Esophagus squamous epithelium (tissue), 5 donors: ENCODE results near the gene NFATC4. TPM values are rescaled to one million over a fixed set of nuclear protein-coding genes. Genes with fewer than 3 reads are reported as not detected.
A peak's percentile ranks its signal among the peaks of the same experiment; 100 is the strongest.

Experiments used
- DNase-seq: peaks from one replicate; lab custom pipeline; 2025; lab: John Stamatoyannopoulos, UW
- H3K27ac ChIP-seq, 4 donors: fragments of 200-600 bp; sonication (generic); one replicate each; pipeline ENCODE4 v1.5.1; 2016 to 2019; ENCODE audit warnings: mild to moderate bottlenecking in 1 of 4
- H3K27me3 ChIP-seq, 4 donors: fragments of 200-600 bp; sonication (generic); 1 replicate in 3 of 4; 2 replicates in 1 of 4; pipeline versions ENCODE4 v1.5.1 to v1.6.0; 2017 to 2021; ENCODE audit warnings: antibody characterized with exemption in 1 of 4
- H3K36me3 ChIP-seq, 3 donors: fragments of 200-600 bp; sonication (generic); one replicate each; pipeline ENCODE4 v1.5.1; 2016 to 2019
- H3K4me1 ChIP-seq, 3 donors: fragments of 200-600 bp; sonication (generic); one replicate each; pipeline ENCODE4 v1.5.1; 2017 to 2019
- H3K4me3 ChIP-seq, 4 donors: fragments of 200-600 bp; sonication (generic); 1 replicate in 3 of 4; 2 replicates in 1 of 4; pipeline ENCODE4 v1.5.1; 2016 to 2019; ENCODE audit warnings: mild to moderate bottlenecking in 2 of 4, moderate library complexity in 1 of 4
- H3K9me3 ChIP-seq, 3 donors: fragments of 200-600 bp; sonication (generic); one replicate each; pipeline ENCODE4 v1.5.1; 2016 to 2019
- POLR2A ChIP-seq, 4 donors: fragments of 450-650 bp; IDR thresholded peaks; one replicate each; pipeline ENCODE4 v1.6.1; 2017; ENCODE audit warnings: antibody characterized with exemption in 4 of 4, mild to moderate bottlenecking in 4 of 4, moderate library complexity in 3 of 4
- WGBS, 2 donors: methylation state at CpG; one replicate each; pipeline ENCODE4 v1.1.5; 2018; 5-methylcytosine and 5-hydroxymethylcytosine counted together
- intact Hi-C: fragments of 100-400 bp; cut with DNase I; formaldehyde crosslinking; loops from one replicate; pipeline ENCODE4 v1.15.0; 2022
- total RNA-seq, 4 donors: library from RNA; depleted of rRNA; stranded (reverse); fragments of >200 nt; gene quantifications; one replicate each; pipeline ENCODE4 v1.1.0, GENCODE V29; 2016
- TF ChIP-seq, protein P1 (sequence below), 6 experiments: fragments of 450-650 bp in 4 of 6; fragments of 200-600 bp in 2 of 6; sonication (generic) in 2 of 6; IDR thresholded peaks; one replicate each; pipeline ENCODE4 v1.5.1; 2016 to 2019; ENCODE audit warnings: antibody characterized with exemption in 6 of 6, mild to moderate bottlenecking in 4 of 6, moderate library complexity in 4 of 6
- donor health status: DM: yes; HTN: yes; CAD: no.

NFATC4 gene
- total RNA-seq, 4 donors from 2014 or later: 2.7 to 22.5 (median 9.2) TPM

DNA sequence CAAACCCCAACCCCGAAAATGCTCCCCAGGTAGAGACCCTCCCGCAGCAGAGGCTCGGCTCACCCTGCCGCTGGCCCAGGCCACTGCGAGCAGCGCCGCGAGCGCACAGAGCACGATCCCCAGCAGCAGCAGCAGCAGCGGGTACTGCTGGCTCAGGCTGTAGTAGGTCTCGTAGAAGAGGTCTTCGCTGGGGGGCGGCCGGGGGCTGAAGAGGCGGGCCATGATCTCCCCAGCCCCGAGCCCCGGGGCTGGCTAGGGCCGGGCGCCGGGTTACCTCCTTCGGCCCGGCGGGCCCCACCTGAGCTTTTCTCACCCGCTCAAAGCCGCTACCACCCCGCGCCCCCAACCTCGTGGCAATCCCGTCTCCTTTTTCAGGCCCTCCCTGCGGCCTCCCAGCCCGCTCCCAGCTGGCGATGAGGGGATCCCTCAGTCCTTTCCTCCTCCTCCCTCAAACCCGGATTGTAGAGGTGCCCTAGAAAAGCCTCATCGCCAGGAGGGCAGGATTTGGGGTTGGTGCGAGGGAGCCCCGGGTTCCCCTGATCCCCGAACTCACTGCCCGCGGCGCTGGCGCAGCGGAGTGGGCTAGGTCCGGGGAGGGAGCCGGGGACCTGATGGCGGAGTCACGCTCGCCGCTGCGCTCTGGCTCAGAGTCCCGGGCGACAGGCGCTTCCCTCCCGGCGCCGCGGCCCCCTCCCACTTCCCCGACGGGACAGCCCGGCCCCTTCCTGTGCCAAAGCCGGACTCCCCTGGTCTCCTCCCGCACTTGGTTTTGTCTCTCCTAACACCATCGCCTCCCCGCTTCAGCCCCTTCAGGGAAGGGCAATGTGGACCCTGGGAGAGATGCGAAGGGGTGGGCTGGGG lies 33.3 kb upstream of the NFATC4 start, which contains the start of gene ADCY4:
Gene ADCY4, minus strand, starts transcription at position 641 of the 861 bp plus-strand sequence. Its CDS starts 419 bp downstream, at position 222.
- intact Hi-C loops: loop anchor here (5.0 kb wide), 1 partner anchor 98 kb away; no protein-coding TSS in a partner anchor
- 2 to 13% methylated on average over 19 to 23 of the region's 65 CpGs for WGBS, 2 donors
- no peak for DNase-seq

DNA sequence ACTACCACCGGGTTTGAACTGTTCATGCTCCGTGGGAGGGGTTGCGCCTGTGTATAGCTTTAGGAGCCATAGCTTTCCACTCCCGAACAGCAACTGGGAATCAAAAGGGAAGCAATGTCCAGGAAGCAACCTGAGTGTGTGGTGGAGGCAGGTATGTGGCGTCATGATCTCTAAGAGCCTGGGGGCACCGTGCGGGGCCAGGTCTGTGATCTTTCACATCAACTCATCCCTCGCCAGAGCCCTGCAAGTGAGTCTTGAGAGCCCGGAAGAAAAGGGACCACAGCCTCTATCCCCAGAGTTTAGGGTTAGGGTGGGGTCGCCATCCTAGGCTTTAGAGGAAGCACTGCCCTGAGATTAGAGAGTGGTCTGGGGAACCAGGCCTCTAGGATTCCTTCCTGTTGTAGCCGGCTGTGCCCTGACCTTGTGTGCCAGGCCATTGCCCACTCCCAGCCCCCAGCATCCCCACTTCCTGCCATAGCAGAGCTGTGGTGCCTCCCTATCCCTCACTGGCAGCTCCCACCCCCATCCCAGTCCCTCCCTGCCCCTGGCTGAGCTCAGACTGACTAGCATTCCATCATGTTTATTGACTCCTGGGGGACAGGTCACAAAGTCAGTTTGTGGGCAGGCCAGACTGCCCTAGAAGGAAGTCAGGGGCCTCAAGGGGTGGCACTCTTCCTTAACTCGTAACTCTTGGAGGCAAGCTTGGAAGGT lies 32.4 kb upstream of the NFATC4 start:
- Histone ChIP-seq H3K4me1 (peaks cover 30 to 87% (median 47%) of the 10 kb centered on the region in 3 donors), H3K27ac (peak overlapping the region in 3 of 4 donors; percentile 80 to 88 (median 83)), H3K4me3 (peak overlapping the region in 3 of 4 donors; percentile 48 to 70 (median 52)), H3K27me3 (peaks cover 0 to 39% (median 6%) of the 10 kb centered on the region in 4 donors), H3K9me3 (no peaks in the 10 kb centered on the region), H3K36me3 (peaks cover 0 to 30% (median 0%) of the 10 kb centered on the region in 3 donors)
- intact Hi-C loops: no loop called here
- no peak for TF ChIP-seq POLR2A (IDR thresholded peaks at IDR 0.05)
- TF ChIP-seq, protein P1, sequence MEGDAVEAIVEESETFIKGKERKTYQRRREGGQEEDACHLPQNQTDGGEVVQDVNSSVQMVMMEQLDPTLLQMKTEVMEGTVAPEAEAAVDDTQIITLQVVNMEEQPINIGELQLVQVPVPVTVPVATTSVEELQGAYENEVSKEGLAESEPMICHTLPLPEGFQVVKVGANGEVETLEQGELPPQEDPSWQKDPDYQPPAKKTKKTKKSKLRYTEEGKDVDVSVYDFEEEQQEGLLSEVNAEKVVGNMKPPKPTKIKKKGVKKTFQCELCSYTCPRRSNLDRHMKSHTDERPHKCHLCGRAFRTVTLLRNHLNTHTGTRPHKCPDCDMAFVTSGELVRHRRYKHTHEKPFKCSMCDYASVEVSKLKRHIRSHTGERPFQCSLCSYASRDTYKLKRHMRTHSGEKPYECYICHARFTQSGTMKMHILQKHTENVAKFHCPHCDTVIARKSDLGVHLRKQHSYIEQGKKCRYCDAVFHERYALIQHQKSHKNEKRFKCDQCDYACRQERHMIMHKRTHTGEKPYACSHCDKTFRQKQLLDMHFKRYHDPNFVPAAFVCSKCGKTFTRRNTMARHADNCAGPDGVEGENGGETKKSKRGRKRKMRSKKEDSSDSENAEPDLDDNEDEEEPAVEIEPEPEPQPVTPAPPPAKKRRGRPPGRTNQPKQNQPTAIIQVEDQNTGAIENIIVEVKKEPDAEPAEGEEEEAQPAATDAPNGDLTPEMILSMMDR (IDR thresholded peaks at IDR 0.05): no peak
- 33 to 79% methylated on average over 2 to 11 of the region's 12 CpGs for whole genome bisulfite sequencing, 2 donors
- no peak for DNase-seq

More for the DNA sequence above, 33.3 kb upstream of the NFATC4 start, which contains the start of gene ADCY4:
- TF ChIP-seq, protein P1 (IDR thresholded peaks at IDR 0.05): no peak
- peak in 1 of 4 donors; percentile 36 for TF ChIP-seq POLR2A (IDR thresholded peaks at IDR 0.05)
- Histone ChIP-seq H3K36me3 (peaks cover 0 to 30% (median 0%) of the 10 kb centered on the region in 3 donors), H3K27me3 (peaks cover 0 to 39% (median 6%) of the 10 kb centered on the region in 4 donors), H3K9me3 (no peaks in the 10 kb centered on the region), H3K27ac (peak within 1 kb of the TSS; percentile 36 to 88 (median 82)), H3K4me3 (peak within 1 kb of the TSS; percentile 17 to 70 (median 50)), H3K4me1 (peaks cover 30 to 87% (median 47%) of the 10 kb centered on the region in 3 donors)

- Histone ChIP-seq H3K4me1 (peaks cover 30 to 79% (median 41%) of the 10 kb centered on the region in 3 donors), H3K27ac (no peak overlapping the region)
Observed at GRCh38 chr14:24337144-24337823, 30.7 kb upstream of the NFATC4 start.

GRCh38 chr14:24337824-24338175 lies 30.2 kb upstream of the NFATC4 start:
- H3K4me1 ChIP-seq: peaks cover 30 to 74% (median 36%) of the 10 kb centered on the region in 3 donors
- DNase-seq: no peak
- WGBS, 2 donors: 77 to 95% methylated on average over 2 to 3 of the region's 8 CpGs
- no peak overlapping the region for H3K27ac ChIP-seq
- H3K36me3 ChIP-seq: peaks cover 0 to 30% (median 0%) of the 10 kb centered on the region in 3 donors
- no peak overlapping the region for H3K4me3 ChIP-seq
- no peak for TF ChIP-seq POLR2A (IDR thresholded peaks at IDR 0.05)
- TF ChIP-seq, protein P1 (IDR thresholded peaks at IDR 0.05): no peak
- no peaks in the 10 kb centered on the region for H3K9me3 ChIP-seq
- intact Hi-C loops: no loop called here
- H3K27me3 ChIP-seq: peaks cover 0 to 33% (median 6%) of the 10 kb centered on the region in 4 donors

More at GRCh38 chr14:24337144-24337823, 30.7 kb upstream of the NFATC4 start:
- 58 to 76% methylated on average over 3 to 4 of the region's 7 CpGs for WGBS, 2 donors
- intact Hi-C loops: no loop called here
- Histone ChIP-seq H3K9me3 (no peaks in the 10 kb centered on the region), H3K36me3 (peaks cover 0 to 30% (median 0%) of the 10 kb centered on the region in 3 donors), H3K4me3 (no peak overlapping the region), H3K27me3 (peaks cover 0 to 39% (median 6%) of the 10 kb centered on the region in 4 donors)
- TF ChIP-seq, protein P1 (IDR thresholded peaks at IDR 0.05): no peak
- no peak for TF ChIP-seq POLR2A (IDR thresholded peaks at IDR 0.05)
- DNase-seq: no peak
